ENCODE measurements around the gene ARID5B.

DNA sequence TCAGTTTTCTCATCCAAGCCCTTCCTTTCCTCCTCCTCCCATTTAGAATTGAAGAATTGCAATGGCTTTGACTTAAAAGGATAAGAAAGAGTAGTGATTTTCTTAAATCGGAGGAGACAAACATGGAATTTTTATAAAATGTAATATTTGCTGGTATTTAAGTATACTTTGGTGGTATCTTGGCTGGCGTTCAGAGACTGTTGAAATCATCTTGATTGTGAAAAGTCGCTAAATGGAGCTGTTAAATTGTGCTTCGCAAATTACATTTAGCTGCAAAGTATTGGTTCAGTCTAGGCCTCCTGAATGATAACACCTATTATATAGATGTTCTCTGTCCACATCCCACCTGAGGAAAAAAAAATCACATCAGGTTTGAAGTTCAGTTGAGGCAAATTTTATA lies 81.8 kb downstream of the ARID5B start:
- TF ChIP-seq, protein P1, sequence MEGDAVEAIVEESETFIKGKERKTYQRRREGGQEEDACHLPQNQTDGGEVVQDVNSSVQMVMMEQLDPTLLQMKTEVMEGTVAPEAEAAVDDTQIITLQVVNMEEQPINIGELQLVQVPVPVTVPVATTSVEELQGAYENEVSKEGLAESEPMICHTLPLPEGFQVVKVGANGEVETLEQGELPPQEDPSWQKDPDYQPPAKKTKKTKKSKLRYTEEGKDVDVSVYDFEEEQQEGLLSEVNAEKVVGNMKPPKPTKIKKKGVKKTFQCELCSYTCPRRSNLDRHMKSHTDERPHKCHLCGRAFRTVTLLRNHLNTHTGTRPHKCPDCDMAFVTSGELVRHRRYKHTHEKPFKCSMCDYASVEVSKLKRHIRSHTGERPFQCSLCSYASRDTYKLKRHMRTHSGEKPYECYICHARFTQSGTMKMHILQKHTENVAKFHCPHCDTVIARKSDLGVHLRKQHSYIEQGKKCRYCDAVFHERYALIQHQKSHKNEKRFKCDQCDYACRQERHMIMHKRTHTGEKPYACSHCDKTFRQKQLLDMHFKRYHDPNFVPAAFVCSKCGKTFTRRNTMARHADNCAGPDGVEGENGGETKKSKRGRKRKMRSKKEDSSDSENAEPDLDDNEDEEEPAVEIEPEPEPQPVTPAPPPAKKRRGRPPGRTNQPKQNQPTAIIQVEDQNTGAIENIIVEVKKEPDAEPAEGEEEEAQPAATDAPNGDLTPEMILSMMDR (IDR thresholded peaks at IDR 0.05): no peak
- TF ChIP-seq POLR2A (IDR thresholded peaks at IDR 0.05): no peak
- TF ChIP-seq POLR2AphosphoS5 (IDR thresholded peaks at IDR 0.05): no peak

Data from prostate gland (tissue), 2 donors.